Natural killer cell treated with Interleukin-12 subunit alpha and Interleukin-12 subunit beta and Interleukin-15 and Interleukin-18, amount 100 ng/mL, for 72 hours (primary cell): Measurements from ENCODE around the gene RHAG. TPM values are rescaled to one million over a fixed set of nuclear protein-coding genes. Genes with fewer than 3 reads are reported as not detected.
"Not testable (repeated sequence)": the region's sequence is repeated elsewhere in the genome, so short reads cannot be mapped to it uniquely, and the experiment has no call there.

Experiments
- ATAC-seq, 2 donors: fragments of 150-1000 bp; cut with Tn5 transposase in 1 of 2; sonication (Bioruptor Pico), chemical (Tn5 transposase) in 1 of 2; 2 replicates each; pipeline ENCODE4 v1.10.0; 2021
- DNase-seq: peaks from one replicate; pipeline ENCODE4 v3.0.0; 2022; ENCODE audit warnings: low spot score
- H3K27ac Mint-ChIP-seq, 2 donors: 1 replicate in 1 of 2; 2 replicates in 1 of 2; pipeline ENCODE4 v1.8.0; 2022; ENCODE audit warnings: mixed read lengths in 2 of 2, mild to moderate bottlenecking in 1 of 2, moderate library complexity in 1 of 2
- H3K27me3 Mint-ChIP-seq, 2 donors: 1 replicate in 1 of 2; 2 replicates in 1 of 2; pipeline ENCODE4 v1.8.0; 2022; ENCODE audit warnings: mixed read lengths in 2 of 2
- H3K36me3 Mint-ChIP-seq: one replicate; pipeline ENCODE4 v1.8.0; 2022; ENCODE audit warnings: mixed read lengths
- H3K4me1 Mint-ChIP-seq, 2 donors: 1 replicate in 1 of 2; 2 replicates in 1 of 2; pipeline ENCODE4 v1.8.0; 2022; ENCODE audit warnings: low read depth in 2 of 2, mixed read lengths in 2 of 2, mild to moderate bottlenecking in 1 of 2
- H3K4me3 Mint-ChIP-seq: one replicate; pipeline ENCODE4 v1.8.0; 2022; ENCODE audit warnings: mixed read lengths
- H3K9me3 Mint-ChIP-seq: 2 replicates; pipeline ENCODE4 v1.8.0; 2022; ENCODE audit warnings: mixed read lengths
- total RNA-seq, 2 donors: library from RNA; stranded (reverse); gene quantifications; one replicate each; pipeline ENCODE4 v1.2.3, GENCODE V29; 2022

Gene RHAG
- not detected for total RNA-seq

DNA sequence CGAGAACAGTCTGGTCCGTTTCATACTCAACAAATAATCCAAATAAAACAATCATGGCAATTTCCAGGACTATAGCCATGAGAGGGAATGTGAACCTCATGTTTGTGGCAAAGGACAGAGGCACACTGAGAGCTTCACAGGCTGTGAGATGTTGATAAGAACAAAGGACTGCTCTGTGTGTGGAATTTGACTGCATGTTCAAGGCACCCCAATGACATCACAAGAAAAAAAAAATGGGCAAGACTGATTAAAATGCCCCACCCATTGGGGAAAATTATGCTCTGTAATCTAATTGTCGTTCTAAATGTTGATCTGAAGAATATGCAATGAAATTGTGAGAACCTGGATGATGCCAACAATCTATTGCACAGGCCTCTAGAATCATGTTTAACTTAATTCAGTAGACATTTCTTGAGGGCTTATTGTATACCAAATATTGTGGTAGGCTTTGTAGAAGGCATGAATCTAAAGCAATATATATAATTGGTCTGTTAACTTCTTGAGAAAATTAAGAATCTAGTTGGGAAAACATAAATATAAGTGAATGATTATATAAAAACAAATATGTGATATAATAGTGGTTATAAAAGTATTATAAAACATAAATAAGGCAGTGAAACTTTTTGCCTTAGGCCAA, at the start of gene RHAG:
Gene RHAG (minus strand): TSS at position 127 of the 637 bp plus-strand sequence. CDS start 27 bp downstream, at position 100.
- Mint-ChIP-seq H3K27me3 (no peaks in the 10 kb centered on the region), H3K4me3 (no peak within 1 kb of the TSS), H3K9me3 (no peaks in the 10 kb centered on the region), H3K36me3 (no peaks in the 10 kb centered on the region), H3K4me1 (no peaks in the 10 kb centered on the region), H3K27ac (no peak within 1 kb of the TSS)
- DNase-seq, result no peak
- no peak for ATAC-seq

DNA sequence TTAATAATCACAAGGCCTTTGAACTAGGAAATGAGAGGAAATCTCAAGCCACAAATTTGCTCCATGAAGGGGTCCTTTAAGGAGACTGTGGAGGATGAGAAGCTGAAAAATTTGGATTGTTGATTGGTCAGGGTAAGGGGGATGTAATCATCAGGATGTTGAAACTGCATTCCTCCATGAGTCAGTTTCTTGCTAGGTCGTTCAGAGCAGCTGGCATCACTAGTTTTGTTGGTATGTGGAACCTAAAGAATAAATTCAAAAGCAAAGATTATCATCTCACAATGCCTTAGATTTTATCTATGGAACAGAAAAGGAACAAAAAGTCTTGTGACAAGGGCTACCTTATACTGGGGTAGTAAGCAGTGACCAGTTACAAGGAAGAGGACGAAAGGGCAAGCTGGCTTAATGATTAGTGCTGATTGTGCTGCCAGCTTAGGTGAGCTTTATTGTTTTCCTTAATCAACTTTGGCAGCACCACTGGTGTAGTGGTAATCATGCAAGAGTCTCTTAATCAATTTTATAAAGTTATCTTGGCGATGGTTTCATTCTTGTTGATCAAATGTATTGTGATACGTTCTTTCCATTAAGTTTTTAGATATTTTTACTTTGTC, 40.1 kb upstream of the RHAG start:
- no peaks in the 10 kb centered on the region for H3K27me3 Mint-ChIP-seq
- H3K9me3 Mint-ChIP-seq, result peaks cover 16% of the 10 kb centered on the region
- H3K27ac Mint-ChIP-seq, result no peak overlapping the region

DNA sequence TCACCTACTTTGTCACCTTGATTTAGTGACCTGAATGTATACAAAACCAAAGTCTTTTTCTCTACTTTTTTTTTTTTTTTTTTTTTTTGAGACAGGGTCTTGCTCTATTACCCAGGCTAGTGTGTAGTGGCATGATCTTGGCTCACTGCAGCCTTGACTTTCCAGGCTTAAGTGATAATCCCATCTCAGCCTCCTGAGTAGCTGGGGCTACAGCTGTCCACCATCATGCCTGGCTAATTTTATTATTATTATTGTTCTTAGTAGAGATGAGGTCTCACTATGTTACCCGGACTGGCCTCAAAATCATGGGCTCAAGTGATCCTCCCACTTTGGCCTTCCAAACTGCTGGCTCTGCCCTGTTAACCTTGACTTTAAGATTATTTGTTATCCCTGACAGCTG, 39.2 kb upstream of the RHAG start:
- peaks cover 4% of the 10 kb centered on the region for H3K36me3 Mint-ChIP-seq
- DNase-seq (no peak), ATAC-seq (no peak)
- H3K27ac Mint-ChIP-seq, result no peak overlapping the region
- H3K4me3 Mint-ChIP-seq, result no peak overlapping the region
- H3K9me3 Mint-ChIP-seq, result peaks cover 23% of the 10 kb centered on the region
- no peaks in the 10 kb centered on the region for H3K27me3 Mint-ChIP-seq
- H3K4me1 Mint-ChIP-seq, result no peaks in the 10 kb centered on the region

More for the DNA sequence above, 40.1 kb upstream of the RHAG start:
- no peak overlapping the region for H3K4me3 Mint-ChIP-seq
- H3K36me3 Mint-ChIP-seq, result no peaks in the 10 kb centered on the region
- DNase-seq (no peak), ATAC-seq (no peak)
- no peaks in the 10 kb centered on the region for H3K4me1 Mint-ChIP-seq

DNA sequence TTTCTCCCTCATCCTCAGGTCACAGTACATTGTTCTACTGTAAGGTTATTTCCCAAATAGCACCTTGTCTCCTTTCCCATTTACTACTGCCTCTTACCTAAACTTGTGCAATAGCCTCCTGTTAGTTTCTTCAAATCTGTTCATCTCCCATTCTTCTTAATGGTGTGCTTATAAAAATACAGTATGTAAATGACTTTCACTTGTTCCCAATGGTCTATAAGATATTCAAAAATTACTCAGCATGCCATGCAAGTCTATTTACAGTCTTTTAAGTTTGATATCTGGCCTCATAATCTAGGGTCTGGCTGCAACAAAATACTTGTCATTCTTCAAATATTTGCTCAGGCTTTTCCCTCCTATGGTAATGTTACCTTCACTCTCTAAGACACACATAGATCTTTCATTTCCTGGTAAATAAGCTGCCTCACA, 31.5 kb upstream of the RHAG start:
- ATAC-seq (no peak), DNase-seq (no peak)
- Mint-ChIP-seq H3K27ac (no peak overlapping the region), H3K27me3 (no peaks in the 10 kb centered on the region), H3K36me3 (peaks cover 4% of the 10 kb centered on the region), H3K9me3 (peaks cover 10% of the 10 kb centered on the region), H3K4me3 (no peak overlapping the region), H3K4me1 (no peaks in the 10 kb centered on the region)

DNA sequence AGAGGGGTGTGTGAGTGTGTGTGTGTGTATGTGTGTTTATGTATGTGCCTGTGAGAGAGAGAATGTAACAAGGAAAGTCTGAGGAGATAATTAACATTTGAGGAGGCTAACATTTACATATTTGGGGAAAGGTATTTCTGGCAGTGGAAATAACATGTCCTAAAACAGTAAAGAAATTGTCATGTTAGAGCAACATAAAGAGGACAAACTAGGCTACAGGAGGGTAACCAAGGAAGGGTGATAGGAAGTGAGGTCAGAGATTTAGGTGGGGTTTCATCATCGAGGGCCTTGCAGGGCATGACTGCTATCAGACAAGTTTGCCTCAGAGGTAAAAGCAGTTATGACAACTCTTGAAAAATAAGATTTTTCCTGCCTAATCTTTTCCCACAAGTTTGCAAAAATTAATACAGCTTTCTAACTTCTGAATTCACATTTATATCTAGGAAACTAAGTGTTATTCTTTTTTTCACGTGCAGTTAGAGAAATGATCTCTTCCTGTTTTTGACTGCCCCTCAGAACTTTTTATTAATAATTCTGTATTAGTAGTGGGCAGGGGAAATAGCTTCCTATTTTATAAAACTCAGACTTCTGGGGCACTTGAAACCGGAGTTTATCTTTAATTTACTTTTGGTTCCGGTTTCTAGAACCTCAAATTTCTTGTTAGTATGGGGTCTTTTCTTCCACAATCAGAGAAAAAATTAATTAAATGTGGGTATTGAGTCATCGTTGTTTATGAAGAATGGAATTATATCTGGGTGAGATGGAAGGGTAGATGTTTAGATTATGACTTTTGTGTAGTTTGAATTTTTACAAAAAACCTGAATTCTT, 30.5 kb upstream of the RHAG start:
- Mint-ChIP-seq H3K27ac (no peak overlapping the region), H3K27me3 (no peaks in the 10 kb centered on the region), H3K36me3 (peaks cover 4% of the 10 kb centered on the region), H3K9me3 (peaks cover 10% of the 10 kb centered on the region), H3K4me3 (no peak overlapping the region), H3K4me1 (no peaks in the 10 kb centered on the region)
- DNase-seq (no peak), ATAC-seq (no peak)

DNA sequence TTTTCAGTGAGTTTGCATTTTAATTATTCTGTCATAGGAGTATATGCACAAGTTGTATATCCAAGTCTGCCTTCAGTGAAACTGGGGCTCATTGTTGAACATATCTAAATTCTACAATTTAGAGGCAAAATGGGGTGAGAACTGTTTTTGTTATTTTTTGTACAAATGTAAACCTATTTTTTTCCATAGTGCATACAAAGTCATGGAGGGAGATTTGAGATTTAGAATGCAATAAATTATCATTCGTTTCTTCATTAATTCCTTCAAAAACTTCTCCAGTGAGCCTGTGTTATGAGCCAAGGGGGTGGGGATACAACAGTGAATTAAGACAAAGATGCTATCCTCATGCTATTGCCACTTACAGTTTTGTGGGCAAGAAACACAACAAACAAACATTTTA, 29.8 kb upstream of the RHAG start:
- ATAC-seq (no peak), DNase-seq (no peak)
- Mint-ChIP-seq H3K27me3 (no peaks in the 10 kb centered on the region), H3K27ac (no peak overlapping the region), H3K36me3 (peaks cover 4% of the 10 kb centered on the region), H3K4me1 (no peaks in the 10 kb centered on the region), H3K9me3 (peaks cover 5% of the 10 kb centered on the region), H3K4me3 (no peak overlapping the region)

DNA sequence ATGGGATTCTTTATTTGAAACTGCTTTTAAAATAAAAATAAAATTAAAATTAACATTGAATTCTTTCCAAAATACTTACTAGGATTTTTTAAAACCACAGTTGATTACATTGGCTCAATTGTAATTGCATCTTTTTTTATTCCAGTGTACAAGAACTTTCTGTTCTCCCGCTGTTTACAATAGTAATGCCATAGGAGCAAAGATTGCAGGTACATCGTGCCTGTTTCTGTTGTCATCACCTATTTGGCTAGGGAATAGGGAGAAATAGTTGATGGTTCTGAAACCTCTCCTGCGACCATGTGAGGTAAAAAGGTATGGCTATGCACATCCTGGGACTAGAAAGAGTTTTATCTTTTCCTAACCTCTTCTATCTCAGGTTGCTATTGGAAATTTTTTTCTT, 28.2 kb upstream of the RHAG start:
- DNase-seq (no peak), ATAC-seq (no peak)
- no peaks in the 10 kb centered on the region for H3K36me3 Mint-ChIP-seq
- no peaks in the 10 kb centered on the region for H3K27me3 Mint-ChIP-seq
- no peak overlapping the region for H3K27ac Mint-ChIP-seq
- H3K4me3 Mint-ChIP-seq, result no peak overlapping the region
- H3K9me3 Mint-ChIP-seq, result peaks cover 3% of the 10 kb centered on the region
- H3K4me1 Mint-ChIP-seq, result no peaks in the 10 kb centered on the region

DNA sequence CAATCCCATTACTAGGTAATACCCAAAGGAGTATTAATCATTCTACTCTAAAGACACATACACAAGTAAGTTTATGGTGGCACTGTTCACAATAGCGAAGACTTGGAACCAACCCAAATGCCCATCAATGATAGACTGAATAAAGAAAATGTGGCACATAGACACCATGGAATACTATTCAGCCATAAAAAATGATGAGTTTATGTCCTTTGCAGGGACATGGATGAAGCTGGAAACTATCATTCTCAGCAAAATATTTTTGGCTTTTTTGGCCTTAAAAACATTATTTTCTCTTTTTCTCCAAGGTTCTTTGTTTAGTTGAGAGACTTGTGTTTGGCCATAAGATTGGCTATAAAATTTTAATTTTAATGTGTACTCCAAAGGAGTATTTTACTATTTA, 27.4 kb upstream of the RHAG start:
- H3K4me3 Mint-ChIP-seq, DNase-seq, H3K27ac Mint-ChIP-seq, H3K9me3 Mint-ChIP-seq, H3K27me3 Mint-ChIP-seq, H3K4me1 Mint-ChIP-seq, H3K36me3 Mint-ChIP-seq, ATAC-seq: not testable (repeated sequence)

DNA sequence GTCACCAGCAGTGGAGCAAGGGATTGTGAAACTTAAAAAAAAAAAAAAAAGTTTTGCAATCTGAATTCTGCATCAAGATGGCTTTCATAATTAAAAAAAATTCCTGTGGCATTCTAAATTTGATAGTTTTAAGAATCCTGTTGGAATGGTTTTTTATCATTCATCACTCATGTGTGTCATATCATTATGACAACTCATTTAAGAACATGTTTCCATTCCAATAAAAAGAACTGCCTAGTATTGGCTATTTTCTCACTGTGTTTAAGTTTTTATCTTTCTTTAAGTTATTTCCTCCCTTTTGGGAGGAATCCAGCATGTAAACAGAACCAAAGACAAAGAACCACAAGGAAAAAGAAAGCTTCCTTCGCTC, 26.2 kb upstream of the RHAG start:
- Mint-ChIP-seq H3K27ac (no peak overlapping the region), H3K4me1 (no peaks in the 10 kb centered on the region), H3K36me3 (no peaks in the 10 kb centered on the region), H3K27me3 (no peaks in the 10 kb centered on the region), H3K9me3 (peaks cover 6% of the 10 kb centered on the region), H3K4me3 (no peak overlapping the region)
- ATAC-seq (no peak), DNase-seq (no peak)

DNA sequence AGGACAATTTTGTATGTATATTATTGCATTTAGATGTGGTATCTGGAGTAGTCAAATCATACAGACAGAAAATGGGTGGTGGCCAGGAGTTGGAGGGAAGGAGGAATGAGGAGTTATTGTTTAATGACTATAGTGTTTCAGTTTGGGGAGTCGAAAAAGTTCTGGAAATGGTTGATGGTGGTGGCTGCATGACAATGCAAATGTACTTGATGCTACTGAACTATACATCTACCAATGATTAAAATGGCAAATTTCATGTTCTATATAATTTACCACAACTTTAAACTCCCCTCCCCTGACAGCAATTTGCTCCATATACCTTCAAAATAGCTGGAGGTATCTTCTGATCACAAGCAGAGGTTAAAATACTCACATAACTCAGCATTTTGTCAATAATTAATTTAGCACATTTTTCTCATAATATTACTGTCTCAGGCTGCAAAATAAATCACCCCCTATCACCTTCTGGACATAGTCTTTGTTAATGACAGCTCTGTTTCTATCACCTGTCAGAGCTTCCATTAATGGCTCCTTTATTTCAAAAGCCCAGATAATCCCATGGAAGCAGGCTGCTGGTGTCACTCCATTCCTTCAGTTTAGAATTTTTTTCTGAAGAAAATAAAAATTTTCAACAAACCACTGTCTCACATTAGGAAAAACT, 25.7 kb upstream of the RHAG start:
- H3K27ac Mint-ChIP-seq, result no peak overlapping the region
- peaks cover 6% of the 10 kb centered on the region for H3K9me3 Mint-ChIP-seq

DNA sequence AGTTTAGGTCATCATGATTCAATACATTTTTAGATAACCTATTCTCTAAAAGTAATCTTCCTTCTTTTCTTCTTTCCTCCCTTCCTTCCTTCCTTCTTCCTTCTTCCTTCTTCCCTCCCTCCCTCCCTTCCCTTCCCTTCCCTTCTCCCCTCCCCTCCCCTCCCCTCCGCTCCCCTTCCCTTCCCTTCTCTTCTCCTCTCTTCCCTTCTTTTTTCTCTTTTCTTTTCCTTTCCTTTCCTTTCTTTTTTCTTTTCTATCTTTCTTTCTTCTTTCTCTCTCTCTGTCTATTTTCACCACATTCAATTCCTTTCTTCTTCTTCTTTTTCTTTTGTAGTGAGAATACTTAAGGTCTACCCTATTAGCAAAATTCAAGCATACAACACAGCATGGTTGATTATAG, 17.3 kb upstream of the RHAG start:
- no peaks in the 10 kb centered on the region for H3K27me3 Mint-ChIP-seq
- no peak overlapping the region for H3K4me3 Mint-ChIP-seq

More for the DNA sequence above, 25.7 kb upstream of the RHAG start:
- H3K27me3 Mint-ChIP-seq, result no peaks in the 10 kb centered on the region
- DNase-seq (no peak), ATAC-seq (no peak)
- no peaks in the 10 kb centered on the region for H3K4me1 Mint-ChIP-seq
- no peak overlapping the region for H3K4me3 Mint-ChIP-seq
- no peaks in the 10 kb centered on the region for H3K36me3 Mint-ChIP-seq

DNA sequence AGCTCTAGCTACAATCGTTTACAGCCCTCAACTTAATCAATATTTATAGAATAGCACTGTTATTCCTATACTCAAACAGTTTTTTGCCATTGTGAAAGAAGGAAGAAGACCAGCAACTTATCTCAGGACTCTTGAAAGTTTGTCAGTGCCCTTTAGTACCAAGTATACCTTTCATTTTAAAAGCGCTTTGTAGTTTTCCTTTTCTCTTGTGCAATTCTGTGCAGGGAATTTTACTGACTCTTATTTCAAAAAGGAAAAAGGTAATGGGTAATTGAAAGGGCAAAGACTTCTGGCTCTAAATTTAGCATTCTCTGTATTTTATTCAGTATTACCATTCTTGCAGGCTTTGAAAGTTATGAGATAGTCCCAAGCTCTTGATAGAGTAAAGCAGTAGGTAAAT, 16.8 kb upstream of the RHAG start:
- Mint-ChIP-seq H3K4me3 (no peak overlapping the region), H3K27ac (no peak overlapping the region), H3K36me3 (no peaks in the 10 kb centered on the region), H3K9me3 (peaks cover 8% of the 10 kb centered on the region), H3K27me3 (no peaks in the 10 kb centered on the region), H3K4me1 (no peaks in the 10 kb centered on the region)
- DNase-seq, result no peak
- no peak for ATAC-seq

More for the DNA sequence above, 17.3 kb upstream of the RHAG start:
- Mint-ChIP-seq H3K36me3 (no peaks in the 10 kb centered on the region), H3K9me3 (peaks cover 12% of the 10 kb centered on the region), H3K4me1 (no peaks in the 10 kb centered on the region), H3K27ac (no peak overlapping the region)
- ATAC-seq (no peak), DNase-seq (no peak)

DNA sequence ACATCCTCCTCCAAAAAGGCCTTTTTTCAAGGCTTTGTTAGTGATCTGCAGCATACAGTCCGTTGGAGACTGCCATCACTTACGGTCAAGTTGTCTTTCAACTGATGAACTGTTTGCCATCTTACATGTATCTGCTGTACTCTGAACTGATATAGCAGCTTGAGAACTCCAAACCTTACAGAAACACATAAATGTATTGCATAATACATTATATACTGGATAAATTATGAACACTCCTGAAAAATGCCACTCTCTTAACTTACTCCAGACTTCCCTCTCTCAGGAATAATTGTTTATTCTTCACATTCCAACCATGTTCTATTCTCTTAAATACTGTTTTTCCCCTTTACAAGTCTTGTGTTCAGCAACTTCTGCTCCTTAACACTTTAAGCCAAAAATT, 14.6 kb upstream of the RHAG start:
- no peak for ATAC-seq
- peaks cover 8% of the 10 kb centered on the region for H3K9me3 Mint-ChIP-seq

DNA sequence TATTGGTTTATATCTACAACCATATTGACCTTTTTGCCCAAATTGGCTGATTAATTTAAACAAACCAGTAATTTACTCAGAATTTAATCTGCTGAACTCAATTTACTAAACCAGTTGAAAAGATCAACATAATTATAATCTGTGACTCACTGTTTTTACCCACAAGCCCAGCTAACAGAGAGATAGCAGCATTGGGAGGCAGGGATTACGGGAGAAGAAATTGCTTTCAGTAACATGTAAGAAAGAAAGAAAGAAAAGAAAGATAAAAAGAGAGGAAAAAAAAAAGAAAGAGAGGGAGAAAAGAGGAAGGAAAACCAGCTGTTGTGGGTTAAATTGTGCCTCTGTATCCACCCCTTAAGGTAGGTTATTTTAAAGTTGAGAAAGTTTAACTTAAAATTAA, 13.3 kb upstream of the RHAG start:
- Mint-ChIP-seq H3K4me1 (no peaks in the 10 kb centered on the region), H3K27ac (no peak overlapping the region), H3K36me3 (no peaks in the 10 kb centered on the region), H3K27me3 (no peaks in the 10 kb centered on the region), H3K4me3 (no peak overlapping the region), H3K9me3 (peaks cover 8% of the 10 kb centered on the region)
- no peak for ATAC-seq
- DNase-seq, result no peak

More for the DNA sequence above, 14.6 kb upstream of the RHAG start:
- Mint-ChIP-seq H3K4me1 (no peaks in the 10 kb centered on the region), H3K27ac (no peak overlapping the region), H3K27me3 (no peaks in the 10 kb centered on the region), H3K36me3 (no peaks in the 10 kb centered on the region), H3K4me3 (no peak overlapping the region)
- no peak for DNase-seq
